SIG-M5 treated with dmso at 0.1 percent for 504 hours (cell line): ENCODE measurements around the gene SENP8.
"Not testable (repeated sequence)": the region's sequence is repeated elsewhere in the genome, so short reads cannot be mapped to it uniquely, and the experiment has no call there.

ENCODE experiments used
- DNase-seq: peaks from one replicate; lab custom pipeline; 2025; ENCODE audit not compliant: unreplicated experiment; lab: John Stamatoyannopoulos, UW

Gene SENP8

DNA sequence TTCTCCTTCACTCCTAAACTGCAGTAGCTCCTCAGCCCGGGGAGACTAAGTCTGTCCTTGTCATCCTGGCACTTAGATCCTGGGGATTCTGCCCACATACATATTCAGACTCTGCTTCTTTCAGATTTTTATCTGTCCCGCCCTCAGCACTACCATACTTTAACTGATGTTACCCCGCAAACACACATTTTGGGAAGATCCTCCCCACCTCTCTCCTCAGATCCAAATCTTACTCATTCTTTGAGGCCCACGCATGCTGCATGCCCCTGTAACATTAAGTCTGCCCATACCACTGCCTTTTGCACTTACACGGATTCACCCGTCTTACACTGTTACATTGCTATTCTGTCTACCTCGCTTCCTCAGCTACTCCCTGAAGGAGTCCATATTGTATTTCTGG lies 36.1 kb downstream of the SENP8 start:
- no peak for DNase-seq

DNA sequence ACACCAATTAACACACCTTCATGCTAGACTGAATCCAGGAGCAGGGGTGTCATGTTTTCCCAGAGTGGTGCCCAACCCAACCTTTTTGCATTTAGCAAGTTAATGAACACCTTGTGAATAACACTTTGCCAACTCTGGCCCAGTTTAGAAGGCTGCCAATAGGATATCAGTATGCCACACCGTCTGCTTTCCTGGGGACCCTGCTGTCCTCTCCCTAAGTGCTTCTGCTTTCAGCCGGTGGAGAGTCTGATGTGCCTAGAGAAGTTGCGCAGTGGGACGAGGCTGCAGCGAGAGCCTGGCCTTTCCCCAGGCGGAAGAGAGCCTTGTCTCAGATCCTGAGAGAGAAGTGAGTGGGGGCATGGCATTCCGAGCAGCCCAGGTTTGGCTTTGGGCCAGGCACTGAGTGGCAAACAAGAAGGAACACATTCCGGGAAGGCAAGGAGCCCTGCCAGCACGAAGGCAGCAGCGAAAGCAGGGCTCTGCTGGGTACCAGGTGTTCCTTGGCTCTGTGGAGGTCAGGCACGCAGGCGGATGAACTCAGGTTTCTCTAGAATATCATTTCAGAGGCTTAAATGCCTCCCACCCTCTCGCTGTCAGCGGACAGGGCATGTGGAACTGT lies 36.9 kb downstream of the SENP8 start:
- DNase-seq: no peak

DNA sequence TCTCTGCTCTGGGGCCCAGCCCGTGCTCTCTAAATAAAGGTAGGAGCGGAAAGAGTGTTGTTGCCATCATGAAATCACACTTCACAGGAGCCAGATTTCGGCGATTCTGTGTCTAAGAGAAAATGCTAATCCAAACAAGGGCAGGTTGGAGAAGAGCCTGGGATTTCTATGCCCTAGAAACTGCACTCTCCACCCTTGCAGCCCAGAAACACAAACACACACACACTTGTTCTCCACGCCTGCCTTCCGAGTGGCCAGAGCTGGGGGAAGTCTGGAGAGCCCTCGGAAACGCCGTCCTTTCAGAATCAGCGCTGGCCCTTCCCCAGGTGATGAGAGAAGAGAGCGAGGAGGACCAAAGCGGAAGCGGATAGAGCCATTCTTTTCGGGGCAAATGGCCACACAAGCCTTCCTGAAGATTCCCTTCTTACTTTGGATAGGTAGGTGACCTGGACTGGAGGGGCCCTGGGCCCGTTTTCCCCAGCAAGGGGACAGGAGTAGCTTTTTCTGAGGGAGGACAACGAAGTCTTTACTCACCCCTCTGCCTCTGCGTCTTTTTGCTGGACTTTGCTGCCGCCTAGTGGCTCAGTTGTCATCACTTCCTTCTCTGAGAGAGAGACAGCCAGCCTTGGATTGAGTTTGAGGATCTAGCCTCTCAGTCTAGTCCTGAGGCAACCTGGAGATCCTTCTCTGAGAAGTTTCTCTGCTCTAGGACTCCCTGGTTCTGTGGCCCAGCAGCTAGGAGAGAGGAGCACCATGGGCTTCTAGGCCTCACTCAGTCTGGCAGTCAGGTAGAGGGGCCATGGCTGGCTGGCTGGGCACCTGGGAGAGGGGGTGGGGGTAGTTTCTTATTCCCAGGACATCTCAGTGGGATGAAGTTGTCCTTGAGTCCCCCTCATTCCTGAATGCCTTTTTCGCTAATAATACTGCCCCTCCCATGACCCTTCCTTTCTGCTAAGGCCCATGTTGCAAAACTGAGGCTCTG lies 37.7 kb downstream of the SENP8 start:
- DNase-seq: peak; percentile 81

DNA sequence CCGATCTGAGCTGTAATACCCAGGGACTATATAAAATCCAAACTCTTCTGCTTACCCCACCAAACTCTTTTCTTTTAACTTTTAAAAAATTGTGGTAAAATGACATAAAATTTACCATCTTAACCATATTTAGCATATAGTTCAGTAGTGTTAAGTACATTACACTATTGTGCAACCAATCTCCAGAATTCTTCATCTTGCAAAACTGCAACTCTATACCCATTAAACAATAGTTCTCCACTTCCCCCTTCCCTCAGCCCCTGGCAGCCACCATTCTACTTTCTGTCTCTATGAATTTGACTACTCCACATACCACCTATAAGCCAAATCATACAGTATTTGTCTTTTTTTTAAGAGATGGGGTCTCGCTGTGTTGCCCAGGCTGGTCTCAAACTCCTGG lies 38.7 kb downstream of the SENP8 start:
- peak; percentile 49 for DNase-seq

DNA sequence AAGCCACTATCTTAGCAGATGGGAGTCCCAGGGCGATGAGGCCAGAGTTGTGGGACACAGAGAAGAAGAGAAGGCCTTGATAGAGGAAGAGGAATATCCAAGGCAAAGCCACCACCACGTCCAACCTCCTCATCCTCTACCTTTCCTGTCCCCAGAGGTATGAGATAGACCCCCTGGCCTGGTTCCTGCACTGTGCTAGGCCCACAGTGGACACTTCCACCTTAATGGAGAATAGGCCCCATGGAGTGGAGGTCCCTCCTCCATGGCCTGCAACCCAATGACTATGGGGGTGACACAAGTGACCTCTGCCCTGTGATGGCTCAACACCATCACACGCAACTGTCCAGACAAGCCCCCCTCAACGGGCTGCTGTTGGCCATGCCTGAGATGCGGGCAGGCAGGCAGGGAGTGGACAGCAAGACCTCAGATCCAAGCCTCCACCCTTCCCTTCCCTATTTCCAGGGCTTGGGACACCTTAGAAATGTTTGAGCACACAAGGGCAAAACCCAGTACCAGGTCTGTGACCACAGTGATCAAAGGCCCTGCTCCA lies 42.6 kb downstream of the SENP8 start:
- DNase-seq: no peak

DNA sequence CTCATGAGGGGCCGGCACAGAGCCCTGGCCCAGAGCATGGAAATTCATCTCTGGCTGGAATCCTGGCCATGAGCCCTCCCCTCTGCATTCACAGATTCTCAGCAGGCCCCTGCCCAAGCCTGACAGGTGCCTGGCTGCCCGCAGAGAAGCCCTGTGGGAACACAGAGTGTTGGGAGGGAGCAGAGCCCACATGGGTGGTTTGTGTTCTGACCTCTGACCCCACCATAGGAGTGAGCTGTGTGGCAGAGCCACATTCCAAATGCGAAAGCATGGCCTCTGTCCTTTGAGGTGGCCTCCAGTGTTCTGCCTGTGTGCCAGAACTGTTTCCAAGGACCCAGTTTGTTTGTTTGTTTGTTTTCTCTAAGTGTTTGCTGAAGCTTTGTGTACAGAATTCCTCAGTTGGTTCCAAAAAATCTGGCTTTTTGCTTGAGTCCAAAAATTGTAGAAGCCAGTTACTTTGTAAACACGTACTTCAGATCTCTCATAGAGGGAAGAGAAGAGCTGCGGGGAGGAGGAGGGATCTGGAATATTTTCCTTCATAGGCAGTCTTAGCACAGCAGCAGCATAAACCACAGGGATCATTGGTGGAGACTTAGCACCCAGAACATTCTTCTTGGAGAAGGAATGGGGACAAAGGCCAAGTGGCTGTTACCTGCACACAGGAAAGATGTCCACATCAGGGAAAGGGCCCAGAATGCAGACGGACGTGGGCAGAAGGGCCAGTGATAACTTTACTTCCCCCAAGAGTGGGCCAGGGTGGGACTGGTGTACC lies 43.3 kb downstream of the SENP8 start:
- no peak for DNase-seq

DNA sequence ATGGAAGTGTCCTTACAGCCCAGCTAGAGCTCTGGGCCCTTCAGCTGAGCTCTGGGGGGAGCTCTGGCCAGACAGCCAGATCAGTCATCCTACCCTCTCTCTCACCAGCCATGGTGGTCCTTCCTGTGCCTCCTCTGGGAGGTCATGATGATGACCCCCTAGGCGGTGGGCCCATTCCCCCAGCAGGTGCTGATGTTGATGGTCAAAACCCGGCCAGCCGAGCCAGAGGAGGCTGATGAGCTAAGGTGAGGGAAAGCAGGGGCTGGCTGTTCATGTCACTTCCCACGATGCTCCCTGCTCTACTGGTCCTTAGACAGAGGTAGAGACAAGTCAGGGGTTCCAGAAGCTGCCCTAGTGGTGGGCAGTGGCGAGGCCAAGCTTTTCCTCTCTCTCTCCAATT lies 44.4 kb downstream of the SENP8 start:
- no peak for DNase-seq

DNA sequence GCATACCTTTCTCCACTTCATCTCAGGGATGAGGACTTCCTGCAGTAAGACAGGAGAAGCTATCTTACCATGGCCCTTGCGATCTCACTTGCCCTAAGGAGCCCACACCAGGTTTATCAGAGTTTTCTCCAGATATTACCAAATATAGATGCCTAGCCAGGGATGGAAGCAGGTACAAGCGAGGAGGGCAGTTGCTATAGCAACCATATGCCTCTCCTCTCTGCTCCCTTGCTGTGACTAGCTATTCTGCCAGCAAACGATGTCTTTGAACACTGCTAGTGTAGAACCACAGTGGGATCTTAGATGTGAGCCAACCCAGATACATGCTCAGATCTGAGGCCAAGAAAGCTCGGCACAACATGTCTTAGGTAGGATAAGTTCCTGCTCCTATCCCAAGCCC lies 45.5 kb downstream of the SENP8 start:
- DNase-seq: no peak

DNA sequence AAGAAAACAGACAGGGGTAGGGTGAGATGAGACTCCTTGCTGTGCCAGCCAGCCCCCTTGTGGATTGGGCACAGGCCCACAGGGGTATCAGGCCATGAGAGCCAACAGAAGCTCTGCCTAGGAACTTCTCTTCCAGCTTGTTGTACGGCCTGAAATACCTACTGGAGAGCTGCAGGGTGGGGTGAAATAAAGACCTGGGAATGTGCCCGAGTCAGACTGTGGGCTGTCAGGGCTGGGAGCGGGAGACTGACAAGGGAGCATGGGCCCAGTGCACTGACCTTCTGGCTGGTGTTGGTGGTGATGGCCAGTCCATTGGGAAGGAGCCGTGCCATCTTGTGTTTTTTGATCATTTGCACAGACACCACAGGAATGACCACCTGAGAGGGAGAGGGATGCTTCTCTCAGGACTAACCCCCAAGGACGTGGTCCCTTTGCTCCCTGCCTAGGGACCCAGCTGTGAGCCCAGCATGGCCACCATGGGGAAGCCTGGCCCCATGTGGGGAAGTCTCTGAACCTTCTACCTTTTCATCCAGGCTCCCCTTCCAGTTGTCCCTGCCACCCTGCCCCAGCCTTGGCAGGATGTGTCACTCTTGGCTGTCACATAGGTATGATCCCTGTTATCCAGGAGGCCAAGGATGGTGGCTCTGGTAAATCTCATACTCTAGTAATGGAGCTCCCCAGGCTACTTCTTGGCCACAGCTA lies 48.7 kb downstream of the SENP8 start:
- DNase-seq: no peak

DNA sequence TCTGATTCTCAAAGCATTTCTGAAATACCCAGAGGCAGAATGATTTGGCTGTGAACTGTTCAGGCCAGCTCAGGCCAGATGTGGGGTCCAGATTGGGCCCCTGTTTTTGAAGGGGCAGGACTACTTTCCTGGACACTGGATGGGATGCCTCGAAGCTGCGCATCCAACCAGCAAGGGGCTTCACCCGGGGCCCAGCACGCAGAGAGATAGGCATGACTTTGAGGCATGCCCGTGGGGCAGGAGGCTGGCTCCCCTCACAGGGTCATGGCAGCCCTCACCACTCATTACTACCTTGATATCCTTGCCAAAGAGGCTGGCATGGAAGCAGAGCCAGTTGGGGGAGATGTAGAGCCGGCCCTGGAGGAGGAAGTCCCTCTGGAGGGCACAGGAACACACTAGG lies 49.2 kb downstream of the SENP8 start:
- DNase-seq: no peak

DNA sequence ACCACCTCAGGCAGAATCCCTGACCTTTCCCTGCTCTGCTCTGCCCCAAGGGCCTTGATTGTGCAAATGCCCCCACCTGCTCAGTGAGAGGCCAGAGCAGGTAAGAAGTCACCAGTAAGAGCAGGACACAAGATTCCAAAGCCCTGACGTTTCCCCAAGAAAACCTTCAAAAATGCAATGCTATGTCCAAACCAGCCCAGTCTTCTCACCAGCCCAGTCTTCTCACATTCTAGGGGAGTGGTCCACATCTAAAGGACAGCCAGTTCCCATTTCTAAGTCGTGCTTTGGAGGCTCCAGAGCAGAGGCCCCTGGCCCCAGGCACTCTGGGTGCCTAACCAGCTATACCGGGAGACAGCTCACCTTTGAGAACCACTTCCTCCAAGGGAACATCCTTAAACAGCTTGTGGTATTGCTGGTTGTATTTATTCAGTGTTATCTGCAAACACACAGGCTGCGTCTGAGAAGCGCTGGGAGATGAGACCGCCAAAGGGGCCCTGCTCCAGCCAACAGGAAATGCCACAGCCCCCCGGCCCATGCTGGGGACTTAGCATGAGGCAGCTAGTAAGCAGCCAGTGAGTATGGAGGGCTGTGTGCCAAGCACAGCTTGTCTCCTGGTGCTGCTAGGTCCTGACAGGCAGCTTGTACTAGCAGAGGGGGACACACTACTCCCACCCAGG lies 50.1 kb downstream of the SENP8 start:
- peak; percentile 5 for DNase-seq

DNA sequence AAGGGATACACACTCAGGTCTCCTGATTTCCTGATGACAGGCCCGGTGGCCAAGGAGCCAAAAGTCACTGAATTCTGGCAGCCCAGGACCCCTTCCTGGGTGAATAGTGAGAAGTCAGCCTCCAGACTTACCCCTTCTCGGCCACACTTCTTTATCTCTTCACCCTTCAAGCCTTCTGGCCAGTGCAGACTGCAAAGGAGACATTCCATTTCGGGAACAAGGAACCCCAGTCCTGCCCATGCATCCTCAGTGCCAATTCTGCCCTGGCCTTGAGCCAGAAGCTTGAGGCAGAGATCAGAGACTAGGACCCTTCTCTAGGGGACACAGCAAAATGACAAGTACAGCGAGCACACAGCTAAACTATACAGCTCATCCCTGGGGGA lies 50.6 kb downstream of the SENP8 start:
- DNase-seq: no peak

DNA sequence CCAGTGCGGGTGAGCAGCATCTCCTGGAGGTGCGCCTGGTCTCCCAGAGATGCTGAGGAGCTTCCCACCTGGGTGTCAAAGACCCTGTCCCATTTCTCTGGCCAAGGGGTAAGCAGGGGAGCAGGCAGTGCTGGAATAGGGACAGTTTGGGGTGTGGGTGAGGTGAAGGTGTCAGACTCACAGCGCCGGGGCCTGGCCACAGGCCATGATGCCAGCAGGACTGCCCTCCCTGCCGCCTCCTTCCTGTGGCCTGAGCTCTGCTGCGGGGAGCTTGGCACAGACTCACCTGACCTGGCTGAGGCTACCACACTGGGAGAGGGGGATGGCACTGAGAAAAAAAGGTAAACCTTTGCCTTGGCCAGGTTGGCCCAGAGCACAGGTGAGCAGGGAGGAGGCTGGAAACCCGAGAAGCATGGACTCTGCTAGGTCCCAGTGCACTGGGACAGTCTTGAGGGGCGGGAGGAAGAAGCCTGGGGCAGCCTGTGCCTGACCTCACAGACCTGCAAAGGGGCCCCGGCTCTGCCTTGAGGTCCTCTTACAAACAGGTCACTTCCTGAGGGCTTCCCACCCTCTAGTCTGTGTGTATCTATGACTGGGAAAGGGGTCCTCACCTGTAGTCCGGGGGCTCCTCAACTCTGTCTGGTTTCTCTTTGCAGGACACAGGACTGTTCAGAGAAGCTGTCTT lies 51.2 kb downstream of the SENP8 start:
- DNase-seq: no peak

DNA sequence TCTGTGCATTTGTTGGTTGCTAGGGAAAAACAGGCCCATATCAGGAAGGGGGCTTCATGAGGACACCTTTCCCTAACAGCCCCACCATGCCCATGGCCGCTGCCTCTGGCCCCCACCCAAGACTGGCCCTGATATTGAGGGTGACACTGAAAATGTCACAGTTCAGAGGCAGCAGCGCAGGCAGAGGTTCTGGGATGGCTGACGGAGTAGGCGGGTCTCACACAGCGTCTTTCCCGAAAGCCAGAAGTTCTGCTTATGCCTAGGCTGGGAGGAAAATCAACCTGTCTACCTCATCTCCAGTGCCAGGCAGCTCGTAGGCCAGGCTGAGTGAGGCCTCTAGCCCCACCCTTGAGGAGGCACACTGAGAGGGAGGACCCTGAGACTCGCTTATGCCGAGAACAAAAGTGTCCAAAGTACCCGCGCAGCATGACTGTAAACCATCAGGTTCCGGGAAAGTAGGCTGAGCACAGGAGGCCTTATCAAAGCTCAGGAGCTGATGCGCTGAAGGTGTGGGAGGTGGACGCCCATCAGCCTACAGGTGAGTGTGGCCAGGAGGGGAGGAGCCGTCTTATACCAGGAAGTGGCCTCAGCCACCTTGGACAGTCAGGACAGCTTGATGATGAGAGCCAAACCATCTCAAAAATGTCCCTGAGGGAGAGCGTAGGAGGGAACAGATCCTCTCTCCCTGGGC lies 51.9 kb downstream of the SENP8 start:
- no peak for DNase-seq

DNA sequence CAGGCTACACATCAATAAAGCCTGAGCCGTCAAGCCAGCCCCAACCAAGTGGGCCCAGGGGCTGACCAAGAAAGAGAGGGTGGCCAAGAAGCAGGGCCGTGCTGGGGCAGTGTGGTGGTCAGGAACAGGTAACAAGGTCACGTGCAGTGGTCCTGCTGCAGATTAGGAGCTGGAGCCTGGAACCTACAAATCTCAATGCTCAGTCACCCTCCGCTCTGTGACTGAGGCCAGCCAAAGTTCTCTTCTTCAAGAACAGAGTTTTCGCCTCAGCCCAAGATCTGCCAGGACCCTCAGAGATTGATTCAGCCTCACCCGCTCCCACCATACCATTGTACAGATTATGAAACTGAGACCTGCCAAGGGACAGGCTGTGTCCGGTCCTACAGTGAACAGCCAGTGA lies 52.5 kb downstream of the SENP8 start:
- no peak for DNase-seq

DNA sequence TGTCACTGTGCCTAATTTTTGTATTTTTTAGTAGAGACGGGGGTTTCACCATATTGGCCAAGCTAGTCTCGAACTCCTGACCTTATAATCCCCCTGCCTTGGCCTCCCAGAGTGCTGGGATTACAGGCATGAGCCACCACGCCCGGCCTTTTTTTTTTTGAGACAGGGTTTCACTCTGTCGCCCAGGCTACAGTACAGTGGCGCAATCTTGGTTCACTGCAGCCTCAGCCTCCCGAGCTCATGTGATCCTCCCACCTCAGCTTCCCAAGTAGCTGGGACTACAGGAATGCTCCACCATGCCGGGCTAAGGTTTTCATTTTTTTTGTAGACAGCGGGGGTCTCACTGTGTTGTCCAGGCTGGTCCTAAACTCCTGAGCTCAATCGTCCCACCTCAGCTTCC lies 53.8 kb downstream of the SENP8 start:
- DNase-seq: not testable (repeated sequence)

DNA sequence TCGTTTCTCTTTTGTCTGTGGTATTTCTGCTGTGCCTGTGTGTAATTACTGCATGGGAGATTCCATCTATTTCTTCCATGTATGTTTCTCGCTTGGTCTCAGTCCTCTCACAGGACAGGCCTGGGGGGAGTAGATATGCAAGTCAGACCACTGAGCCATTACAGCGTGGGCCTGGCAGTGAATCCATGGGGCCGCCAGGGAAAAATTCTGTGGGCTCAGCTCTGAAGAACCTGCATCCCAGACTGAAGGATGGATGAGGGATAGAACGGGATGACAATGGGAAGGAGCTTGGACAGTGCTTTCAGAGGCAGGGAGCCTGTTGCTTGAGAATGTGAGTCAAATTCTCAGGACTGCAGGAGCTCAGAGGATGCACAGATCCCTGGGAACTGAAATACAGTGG lies 54.6 kb downstream of the SENP8 start:
- DNase-seq: no peak

DNA sequence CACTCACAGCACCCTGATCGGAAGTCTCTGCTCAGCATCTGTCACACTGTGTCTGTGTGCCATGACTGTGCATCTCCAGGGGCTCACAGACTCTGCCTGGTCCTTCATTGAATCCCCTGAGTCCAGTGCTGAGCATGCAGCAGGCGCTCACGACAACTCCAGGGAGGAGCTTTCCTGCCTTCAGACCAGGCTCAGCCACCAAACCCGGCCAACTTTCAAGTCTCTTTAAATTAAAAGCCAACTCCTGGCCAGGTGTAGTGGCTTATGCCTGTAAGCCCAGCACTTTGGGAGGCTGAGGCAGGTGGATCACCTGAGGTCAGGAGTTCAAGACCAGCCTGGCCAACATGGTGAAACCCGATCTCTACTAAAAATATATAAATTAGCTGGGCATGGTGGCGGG lies 55.2 kb downstream of the SENP8 start:
- DNase-seq: no peak

DNA sequence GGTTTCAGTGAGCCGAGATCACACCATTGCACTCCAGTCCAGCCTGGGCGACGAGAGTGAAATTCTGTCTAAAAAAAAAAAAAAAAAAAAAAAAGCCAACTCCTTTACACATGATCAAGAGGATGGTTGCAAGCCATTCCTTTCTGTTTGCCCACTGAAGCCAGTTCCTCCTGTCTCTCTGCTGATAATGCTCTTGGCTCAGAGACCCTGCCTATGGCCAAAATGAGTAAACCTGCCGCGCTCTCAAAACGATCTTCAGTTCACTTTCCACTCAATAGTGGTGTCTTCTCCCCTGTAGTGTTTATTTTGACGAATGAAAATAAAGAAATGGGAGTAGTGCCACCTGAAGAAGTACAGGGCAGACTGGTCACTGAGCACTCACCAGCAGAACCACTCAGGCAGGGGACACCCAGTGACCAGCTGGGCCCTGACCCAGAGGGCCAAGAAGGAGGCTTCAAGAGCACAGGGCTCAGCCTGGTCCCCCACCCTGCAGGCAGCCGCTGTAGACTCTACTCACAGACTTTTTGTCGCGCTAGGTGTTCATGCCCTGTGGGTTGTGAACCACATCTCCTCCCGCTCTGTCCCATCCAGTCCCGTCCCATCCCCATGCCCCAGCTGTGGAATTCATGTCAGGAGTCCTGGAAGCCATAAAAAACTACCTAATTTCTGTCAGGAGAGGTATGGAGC lies 55.8 kb downstream of the SENP8 start:
- DNase-seq: no peak
